Stimulated activated CD4-positive, alpha-beta T cell treated with anti-CD3 and anti-CD28 coated beads, Interleukin-2, amount 100 ng/mL, for 48 hours (primary cell): ENCODE data around the gene TMEM164.

ENCODE experiments used
- DNase-seq, 2 donors: peaks; one replicate each; pipeline ENCODE4 v3.0.0-alpha.2; 2020

TMEM164 gene

DNA sequence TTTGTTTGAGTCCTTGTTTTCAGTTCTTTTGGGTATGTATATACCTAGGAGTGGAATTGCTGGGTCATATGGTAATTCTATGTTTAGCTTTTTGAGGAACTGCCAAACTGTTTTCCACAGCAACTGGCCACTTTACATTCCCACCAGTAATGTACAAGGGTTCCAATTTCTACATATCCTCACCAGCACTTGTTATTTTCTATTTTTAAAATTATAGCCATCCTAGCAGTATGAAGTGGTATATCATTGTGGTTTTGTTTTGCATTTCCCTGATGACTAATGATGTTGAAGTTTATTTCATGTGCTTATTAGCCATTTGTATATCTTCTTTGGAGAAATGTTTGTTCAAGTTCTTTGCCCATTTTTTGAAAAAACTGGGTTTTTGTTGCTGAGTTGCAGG, 39.6 kb downstream of the TMEM164 start:
- DNase-seq, result no peak

GRCh38 chrX:110043506-110043905, 40.6 kb downstream of the TMEM164 start:
- DNase-seq, result no peak

GRCh38 chrX:110044346-110045249, 41.7 kb downstream of the TMEM164 start:
- no peak for DNase-seq

DNA sequence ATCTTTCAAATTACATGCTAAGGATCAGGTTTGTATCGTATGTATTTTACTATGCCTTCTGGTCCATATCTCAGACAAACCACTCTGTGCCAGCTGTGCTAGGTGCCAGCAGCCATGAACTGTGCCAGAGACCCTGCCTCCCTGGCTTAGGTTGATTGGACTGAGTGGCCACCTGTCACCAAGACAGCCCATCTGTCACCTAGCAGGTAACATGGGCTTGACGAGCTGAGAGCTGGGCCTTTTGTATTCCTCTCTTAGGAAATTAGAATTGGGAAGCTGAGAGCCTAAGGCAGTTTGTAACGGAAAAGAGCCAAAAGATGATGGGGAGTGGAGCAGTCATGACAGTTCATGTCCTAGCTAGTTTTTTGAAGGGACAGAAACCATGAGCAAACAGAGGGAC, 42.5 kb downstream of the TMEM164 start:
- DNase-seq, result no peak

GRCh38 chrX:110046001-110046400, 43.1 kb downstream of the TMEM164 start:
- no peak for DNase-seq

DNA sequence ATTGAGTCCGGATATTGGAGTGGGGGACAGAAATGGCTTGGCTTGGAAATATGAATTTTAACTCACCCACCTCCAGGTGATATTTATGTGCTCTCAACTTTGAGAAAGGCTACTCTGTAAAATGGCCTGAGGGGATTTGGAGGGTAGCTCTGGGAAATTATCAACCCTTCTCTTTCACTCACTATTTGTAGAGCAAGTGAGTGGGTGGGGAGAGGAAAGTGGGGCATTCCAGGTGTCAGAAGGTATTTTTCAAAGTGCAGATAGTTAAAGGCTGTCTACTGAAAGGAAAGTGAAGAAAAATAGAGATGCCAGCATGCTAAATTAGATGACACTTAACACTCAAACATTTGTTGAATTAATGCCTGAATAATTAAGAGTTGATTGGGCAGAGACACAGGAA, 44.1 kb downstream of the TMEM164 start:
- DNase-seq, result no peak

GRCh38 chrX:110049096-110049495, 46.2 kb downstream of the TMEM164 start:
- no peak for DNase-seq

DNA sequence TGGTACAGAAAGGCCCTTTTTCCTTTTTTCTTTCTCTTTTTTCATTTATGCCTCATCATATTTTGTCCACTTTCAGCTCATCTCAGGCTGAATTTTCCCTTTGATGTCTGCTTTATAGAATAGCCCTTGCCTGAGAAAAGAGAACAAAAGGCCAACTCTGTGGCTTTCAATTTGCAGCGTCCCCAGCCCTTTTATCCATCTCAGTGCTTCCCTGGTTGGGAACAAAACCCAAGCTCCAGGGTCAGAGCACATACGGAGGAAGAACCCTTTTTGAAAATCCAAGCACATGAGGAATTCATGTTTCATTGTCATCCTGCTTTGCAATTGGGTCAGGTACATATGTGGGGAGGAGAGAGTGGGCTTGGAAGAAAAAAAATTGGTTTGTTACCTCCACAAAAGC, 47.5 kb downstream of the TMEM164 start:
- no peak for DNase-seq

DNA sequence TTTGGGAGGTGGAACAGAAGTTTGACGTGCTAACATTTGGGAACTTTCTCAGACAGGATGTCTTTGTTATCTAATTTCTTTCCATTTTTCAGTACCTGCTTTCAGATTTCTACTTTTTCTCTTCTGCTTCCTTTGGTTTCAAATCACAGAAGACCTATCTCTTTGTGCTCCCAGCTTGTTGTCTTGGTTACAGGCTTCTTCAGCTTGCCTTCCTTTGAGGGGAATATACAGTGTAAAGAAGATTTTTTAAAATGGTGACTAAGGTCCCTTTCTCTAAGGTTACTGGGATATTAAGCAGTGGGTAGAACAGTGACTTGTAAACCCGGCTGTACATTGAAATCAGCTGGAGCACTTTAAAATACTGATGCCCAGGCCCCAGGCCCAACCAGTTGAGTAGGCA, 48.0 kb downstream of the TMEM164 start:
- DNase-seq, result no peak

GRCh38 chrX:110051559-110051958, 48.6 kb downstream of the TMEM164 start:
- DNase-seq, result no peak

DNA sequence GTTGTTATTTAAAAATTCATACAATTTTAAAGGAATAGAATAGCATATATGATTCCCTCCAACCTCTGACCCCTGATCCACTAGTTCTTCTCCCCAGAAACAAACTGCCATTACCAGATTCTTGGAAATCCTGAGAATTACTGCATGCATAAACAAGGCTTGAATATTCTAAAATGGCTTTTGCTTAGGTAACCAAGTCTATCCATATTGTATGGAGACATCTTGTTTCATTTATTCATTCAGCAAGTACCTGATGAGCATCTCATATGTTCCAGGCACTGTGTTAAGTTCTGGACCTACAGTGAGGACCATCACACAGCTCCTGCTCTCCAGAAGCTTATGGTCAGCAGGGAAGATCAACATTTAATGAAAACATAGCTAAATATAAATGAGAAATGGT, 49.4 kb downstream of the TMEM164 start:
- DNase-seq, result no peak

- no peak for DNase-seq
Measured at GRCh38 chrX:110053453-110053852, 50.5 kb downstream of the TMEM164 start.

GRCh38 chrX:110055616-110056015, 52.7 kb downstream of the TMEM164 start:
- DNase-seq, result no peak

DNA sequence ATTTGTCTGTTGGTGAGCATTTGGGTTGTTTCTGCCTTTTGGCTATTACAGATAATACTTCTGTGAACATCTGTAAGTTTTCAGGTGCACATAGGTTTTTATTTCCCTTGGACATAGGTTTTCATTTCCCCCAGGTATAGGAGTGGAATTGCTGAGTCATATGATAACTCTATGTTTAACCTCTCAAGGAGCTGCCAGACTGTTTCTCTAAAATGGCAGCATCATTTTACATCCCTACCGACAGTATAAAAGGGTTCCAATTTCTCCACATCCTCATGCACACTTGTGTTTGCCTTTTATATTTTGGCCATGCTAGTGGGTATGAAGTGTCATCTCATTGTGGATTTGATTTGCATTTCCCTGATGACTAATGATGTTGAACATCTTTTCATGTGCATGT, 53.5 kb downstream of the TMEM164 start:
- DNase-seq, result no peak

- no peak for DNase-seq
Measured at GRCh38 chrX:110059410-110059809, 56.5 kb downstream of the TMEM164 start.

DNA sequence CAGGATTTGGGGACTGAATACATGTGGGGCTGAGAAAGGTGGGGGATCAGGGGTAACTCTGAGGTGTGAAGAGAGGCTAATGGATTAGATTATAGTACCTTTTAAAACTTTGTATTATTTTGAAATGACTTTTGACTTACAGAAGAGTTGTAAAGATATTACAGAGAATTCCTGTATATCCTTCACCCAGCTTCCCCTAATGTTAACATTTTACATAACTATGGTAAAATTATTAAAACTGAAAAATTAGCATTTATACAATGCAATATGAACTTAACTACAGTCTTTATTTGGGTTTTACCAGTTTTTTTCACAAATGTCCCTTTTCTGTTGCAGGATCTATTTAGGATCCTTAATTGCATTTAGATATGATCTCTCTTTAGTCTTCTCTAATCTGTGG, 57.4 kb downstream of the TMEM164 start:
- no peak for DNase-seq

DNA sequence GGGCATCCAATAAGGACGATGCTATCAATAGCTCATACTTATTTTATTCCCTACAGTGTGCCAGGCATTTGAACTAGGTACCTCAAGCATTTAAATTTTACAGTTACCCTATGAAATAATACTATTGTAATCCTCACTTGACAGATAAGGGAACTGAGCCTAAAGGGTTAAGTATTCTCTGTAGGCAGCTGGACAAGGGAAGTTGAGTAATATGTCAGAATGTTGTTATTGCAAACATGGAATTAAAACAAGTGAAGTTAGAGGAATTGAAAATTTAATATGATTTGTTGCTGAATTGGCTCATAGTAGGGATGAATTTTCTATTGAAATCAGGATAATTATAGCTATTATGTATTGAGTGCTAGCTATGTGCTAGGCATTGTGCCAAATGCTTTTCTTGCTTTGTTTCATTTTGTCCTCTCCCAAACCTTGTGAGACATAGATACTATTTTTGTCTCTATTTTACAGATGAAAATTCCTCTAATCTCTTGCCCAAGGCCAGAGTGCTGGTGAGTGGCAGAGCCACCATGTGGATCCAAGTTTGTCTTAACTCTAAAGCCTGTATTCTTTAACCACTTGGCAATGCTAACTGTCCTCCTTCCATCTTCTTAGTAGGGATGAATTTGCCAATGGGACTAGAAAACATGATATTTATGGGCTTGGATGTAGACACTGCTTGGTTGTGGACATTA, 58.1 kb downstream of the TMEM164 start:
- DNase-seq, result no peak

GRCh38 chrX:110062919-110063318, 60.0 kb downstream of the TMEM164 start:
- DNase-seq, result no peak

DNA sequence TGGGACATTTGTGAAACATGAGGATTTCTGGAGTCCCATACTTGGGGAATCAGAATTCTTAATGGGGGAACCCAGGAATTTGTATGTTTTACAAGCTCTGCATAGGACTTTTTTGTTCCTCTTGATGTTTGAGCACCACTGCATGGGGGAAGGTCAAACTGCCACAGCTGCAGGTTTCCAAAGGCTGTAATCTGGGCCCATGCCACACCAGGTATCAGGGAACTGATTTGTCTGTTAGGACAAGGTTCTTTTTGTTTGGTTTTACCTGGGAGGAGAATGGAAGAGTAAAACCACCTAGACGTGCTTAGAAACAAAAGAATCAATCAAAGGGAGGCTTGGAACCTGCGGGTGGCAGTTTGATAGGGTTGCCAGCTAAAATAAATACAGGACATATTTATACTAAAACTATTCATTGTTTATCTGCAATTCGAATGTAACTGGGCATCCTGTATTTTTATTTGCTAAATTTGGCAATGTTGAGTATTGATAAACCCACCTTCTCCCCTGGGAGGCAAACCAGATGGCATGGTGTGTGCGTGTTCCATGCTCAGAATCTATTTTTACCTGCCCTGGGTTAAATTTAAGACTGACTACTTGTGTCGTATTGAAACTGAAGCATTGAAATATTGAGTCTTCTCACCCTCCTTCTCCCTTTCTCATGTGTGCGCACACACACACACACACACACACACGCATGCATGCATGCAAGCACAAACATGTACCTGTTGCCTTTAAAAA, 63.7 kb downstream of the TMEM164 start:
- DNase-seq, result no peak

DNA sequence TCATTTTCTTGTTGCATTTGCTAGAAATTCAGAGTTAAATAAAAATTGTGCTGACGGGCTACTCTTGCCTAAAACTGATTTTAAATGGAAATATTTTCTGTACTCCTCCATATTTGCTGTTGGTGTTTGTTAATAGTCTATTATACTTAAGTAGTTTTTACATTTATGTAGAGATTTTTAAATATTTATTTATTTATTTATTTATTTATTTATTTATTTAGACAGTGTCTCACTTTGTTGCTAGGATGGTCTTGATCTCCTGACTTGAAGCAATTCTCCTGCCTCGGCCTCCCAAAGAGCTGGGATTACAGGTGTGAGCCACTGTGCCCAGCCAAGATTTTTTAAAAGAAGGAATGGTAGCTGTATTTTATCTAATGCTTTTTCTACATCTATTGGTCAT, 68.1 kb downstream of the TMEM164 start:
- DNase-seq, result no peak

DNA sequence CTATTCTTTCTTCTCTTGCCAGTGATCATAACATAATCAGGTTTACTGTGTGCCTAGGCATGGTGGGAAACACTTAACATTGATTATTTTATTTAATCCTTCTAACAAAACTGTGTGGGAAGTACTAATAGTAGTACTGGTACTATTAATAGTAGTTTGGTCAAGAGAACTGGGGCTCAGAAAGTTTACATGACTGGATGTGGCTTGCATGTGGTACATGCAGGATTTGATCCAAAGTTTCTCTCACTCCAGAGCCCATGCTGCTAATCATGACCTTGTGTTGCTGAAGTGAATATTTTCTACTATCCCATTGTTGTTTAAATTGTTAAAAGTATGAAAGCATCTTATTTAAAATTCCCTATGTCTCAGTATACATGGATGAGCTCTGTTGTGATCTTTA, 78.4 kb downstream of the TMEM164 start:
- DNase-seq, result no peak

- DNase-seq, result no peak
Measured at GRCh38 chrX:110081740-110082139, 78.8 kb downstream of the TMEM164 start.

DNA sequence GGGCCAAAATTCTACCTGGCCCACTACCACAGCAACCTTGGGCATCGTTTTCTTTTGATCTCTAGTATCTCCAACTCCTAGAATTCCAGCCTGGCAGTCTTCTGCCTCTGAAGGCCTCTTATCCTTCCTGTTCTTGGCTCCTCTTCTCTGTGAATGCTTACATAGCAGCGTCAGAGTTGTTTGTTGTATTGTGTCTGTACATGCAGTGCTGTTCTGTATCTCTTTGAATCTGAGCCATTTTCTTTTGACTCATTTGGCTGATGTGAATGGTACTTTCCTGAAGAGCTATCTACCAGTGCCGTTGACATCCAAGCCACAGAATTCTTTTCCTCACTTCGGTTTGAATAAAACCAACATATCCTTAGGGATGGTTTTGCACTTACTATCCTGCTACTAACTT, 79.2 kb downstream of the TMEM164 start:
- no peak for DNase-seq
